GM12878 (cell line): Measurements from ENCODE around the gene DNAH1. TPM values are rescaled to one million over a fixed set of nuclear protein-coding genes. Genes with fewer than 3 reads are reported as not detected.

ENCODE experiments used
- ATAC-seq: fragments of 200-7000 bp; cut with Tn5 transposase; 3 replicates; pipeline ENCODE4 v1.9.1; 2020; ENCODE audit warnings: mild to moderate bottlenecking, moderate library complexity
- BruUV-seq: library from RNA; stranded (reverse); fragments of 400-500 nt; replicated peaks from 2 replicates; lab custom pipeline; 2021; lab: Mats Ljungman, UMichigan
- CTCF ChIA-PET: fragments of 300-600 bp; sonication (Branson Sonifier 250); formaldehyde crosslinking; extraction: SDS; loops from one replicate; lab custom pipeline; 2021; ENCODE audit warnings: inconsistent platforms; lab: Yijun Ruan, JAX
- POLR2A ChIA-PET: fragments of 350-600 bp; formaldehyde crosslinking; extraction: SDS; loops from one replicate; lab custom pipeline; 2021; ENCODE audit warnings: inconsistent platforms; lab: Charles Lee
- RAD21 ChIA-PET: fragments of 300-600 bp; sonication (Branson Sonifier 250); formaldehyde crosslinking; loops from one replicate; lab custom pipeline; 2023; ENCODE audit warnings: antibody characterized with exemption; ENCODE audit not compliant: unreplicated experiment; lab: Charles Lee
- SMC1A ChIA-PET: fragments of 300-600 bp; sonication (Branson Sonifier 250); formaldehyde crosslinking; loops from one replicate; lab custom pipeline; 2023; ENCODE audit not compliant: unreplicated experiment, uncharacterized antibody; lab: Charles Lee
- DNase-seq: peaks from one replicate; pipeline ENCODE4 v3.0.0-alpha.2; 2011; ENCODE audit warnings: low read depth, low spot score
- FAIRE-seq: peaks from 3 replicates; lab custom pipeline; 2011; peaks lifted over from hg19 to GRCh38; lab: Jason Lieb, UNC
- H2AFZ ChIP-seq: 2 replicates; pipeline ENCODE4 v1.6.0; 2011; ENCODE audit warnings: low read depth, low read length, control low read depth; ENCODE audit not compliant: control insufficient read depth
- H3K27ac ChIP-seq: 2 replicates; pipeline ENCODE4 v1.5.1; 2011; ENCODE audit warnings: control low read depth; ENCODE audit not compliant: control insufficient read depth, insufficient read depth
- H3K27me3 ChIP-seq, 2 experiments: replicated peaks in 1 of 2; 2 replicates each; pipeline versions ENCODE4 v1.6.0 to v1.6.1; 2011; ENCODE audit warnings: low read length in 1 of 2; ENCODE audit not compliant: control insufficient read depth in 2 of 2, insufficient read depth in 2 of 2
- H3K36me3 ChIP-seq, 2 experiments: 2 replicates each; pipeline ENCODE4 v1.5.1; 2011; ENCODE audit warnings: low read length in 1 of 2; ENCODE audit not compliant: control insufficient read depth in 2 of 2, insufficient read depth in 2 of 2
- H3K4me1 ChIP-seq: 2 replicates; pipeline ENCODE4 v1.6.1; 2011; ENCODE audit warnings: mild to moderate bottlenecking, low read length, moderate library complexity, mixed read lengths; ENCODE audit not compliant: control insufficient read depth, insufficient read depth
- H3K4me2 ChIP-seq: 2 replicates; pipeline ENCODE4 v1.6.0; 2011; ENCODE audit warnings: control low read depth; ENCODE audit not compliant: control insufficient read depth, insufficient read depth
- H3K4me3 ChIP-seq: fragments of 200-600 bp; sonication (generic); 2 replicates; pipeline ENCODE4 v1.5.1; 2016
- H3K79me2 ChIP-seq: 2 replicates; pipeline ENCODE4 v1.6.0; 2011; ENCODE audit warnings: low read length; ENCODE audit not compliant: control insufficient read depth, insufficient read depth
- H3K9ac ChIP-seq: 2 replicates; pipeline ENCODE4 v1.8.0; 2011; ENCODE audit warnings: low read length, control low read depth, mixed read lengths; ENCODE audit not compliant: control insufficient read depth, insufficient read depth
- H3K9me3 ChIP-seq: replicated peaks from 3 replicates; pipeline ENCODE4 v1.5.1; 2011; ENCODE audit warnings: mild to moderate bottlenecking, low read length; ENCODE audit not compliant: control insufficient read depth, insufficient read depth
- H4K20me1 ChIP-seq: 2 replicates; pipeline ENCODE4 v1.6.0; 2011; ENCODE audit not compliant: control insufficient read depth, insufficient read depth
- BCL11A ChIP-seq: IDR thresholded peaks from 2 replicates; pipeline ENCODE4 v1.6.1; 2011; ENCODE audit warnings: low read depth, low read length
- CBFB ChIP-seq: IDR thresholded peaks from 2 replicates; pipeline ENCODE4 v1.6.1; 2016; ENCODE audit warnings: antibody characterized with exemption, low read depth
- CTCF ChIP-seq, 3 experiments: IDR thresholded peaks in 2 of 3; conservative IDR thresholded peaks in 1 of 3; 2 replicates each; pipeline ENCODE4 v1.5.1; 2011; ENCODE audit warnings: low read depth in 3 of 3, low read length in 3 of 3, mild to moderate bottlenecking in 3 of 3, control low read depth in 2 of 3, moderate library complexity in 2 of 3, inconsistent platforms in 1 of 3, mixed read lengths in 1 of 3; ENCODE audit not compliant: control insufficient read depth in 2 of 3, insufficient read depth in 1 of 3; ENCODE audit errors: extremely low read depth in 1 of 3
- EZH2 ChIP-seq: IDR thresholded peaks from 2 replicates; pipeline ENCODE4 v1.6.1; 2012; ENCODE audit warnings: low read depth, mild to moderate bottlenecking, control low read depth, inconsistent platforms, low read length, borderline replicate concordance; ENCODE audit not compliant: control insufficient read depth
- IKZF2 ChIP-seq, 2 experiments: fragments of 450-650 bp; IDR thresholded peaks; 2 replicates each; pipeline ENCODE4 v1.6.1; 2017; ENCODE audit warnings: mild to moderate bottlenecking in 2 of 2, moderate library complexity in 2 of 2
- NFXL1 ChIP-seq: fragments of 450-650 bp; IDR thresholded peaks from 2 replicates; pipeline ENCODE4 v1.6.1; 2017; ENCODE audit warnings: antibody characterized with exemption, mild to moderate bottlenecking, borderline replicate concordance
- TCF3 ChIP-seq: IDR thresholded peaks from 2 replicates; pipeline ENCODE4 v1.6.1; 2012; ENCODE audit warnings: low read depth, mild to moderate bottlenecking, low read length, borderline replicate concordance; ENCODE audit not compliant: insufficient read depth
- YBX1 ChIP-seq: fragments of 450-650 bp; IDR thresholded peaks from 2 replicates; pipeline ENCODE4 v1.6.1; 2016; ENCODE audit warnings: antibody characterized with exemption
- YY1 ChIP-seq: IDR thresholded peaks from 2 replicates; pipeline ENCODE4 v1.6.1; 2011; ENCODE audit warnings: low read depth, mild to moderate bottlenecking, low read length
- ZBTB40 ChIP-seq: fragments of 450-650 bp; IDR thresholded peaks from 2 replicates; pipeline ENCODE4 v1.6.1; 2016; ENCODE audit warnings: mild to moderate bottlenecking, moderate library complexity, borderline replicate concordance
- WGBS: methylation state at CpG from one replicate; pipeline ENCODE4 v1.1.6; 2016; ENCODE audit warnings: low lambda C conversion rate; ENCODE audit not compliant: insufficient replicate concordance, insufficient coverage; ENCODE audit errors: missing lambda C conversion rate; 5-methylcytosine and 5-hydroxymethylcytosine counted together
- in situ Hi-C: fragments of 300-500 bp; cut with MboI; formaldehyde crosslinking; loops from 9 replicates; pipeline ENCODE4 v1.14.3; 2018; ENCODE audit warnings: mixed read lengths
- intact Hi-C: fragments of 100-400 bp; cut with micrococcal nuclease; formaldehyde crosslinking; loops from one replicate; pipeline ENCODE4 v1.14.2; 2022; ENCODE audit not compliant: unreplicated experiment
- polyA plus RNA-seq, 11 experiments: library from polyadenylated mRNA; depleted of rRNA in 4 of 11; unstranded in 6 of 11; stranded (reverse) in 5 of 11; fragments of >200 nt; fragmentation: Nextera tagmentation in 4 of 11; fragmentation: Illumina TruSeq in 1 of 11; extraction: Ambion mirVana in 4 of 11; extraction: Trizol in 1 of 11; gene quantifications; 1 replicate in 1 of 11; 2 replicates in 10 of 11; pipeline versions ENCODE4 v1.2.1 to v1.2.3, GENCODE V29; 2011 to 2016; ENCODE audit warnings: inconsistent platforms in 2 of 11, missing spikeins in 2 of 11, low read depth in 1 of 11
- total RNA-seq, 4 experiments: library from RNA; depleted of rRNA in 3 of 4; stranded (reverse); fragments of >200 nt in 3 of 4; fragmentation: Illumina TruSeq in 1 of 4; extraction: Trizol in 1 of 4; gene quantifications; 2 replicates each; pipeline versions ENCODE4 v1.2.1 to v1.2.3, GENCODE V29; 2013 to 2021
- TF ChIP-seq, protein P1 (sequence below): fragments of 450-650 bp; formaldehyde crosslinking; IDR thresholded peaks from 2 replicates; pipeline ENCODE4 v1.4.0; 2020; ENCODE audit warnings: mild to moderate bottlenecking, moderate library complexity
- TF ChIP-seq, protein P2 (sequence below): fragments of 450-650 bp; IDR thresholded peaks from 2 replicates; pipeline ENCODE4 v1.6.1; 2016; ENCODE audit warnings: mild to moderate bottlenecking

The DNAH1 gene
- total and polyA plus RNA-seq, 10 of the 15 experiments (the other 5 are each of a cell fraction or from before 2014, with no cell fraction given), result 0.31 to 5.8 (median 2.7) TPM

- TF ChIP-seq CTCF (IDR thresholded peaks at IDR 0.05 in 2 of 3, conservative IDR thresholded peaks at IDR 0.05 in 1 of 3; ENCODE audit: control insufficient read depth in 2 of 3, extremely low read depth in 1 of 3, insufficient read depth in 1 of 3, low read depth in 3 of 3, low read length in 3 of 3), result peak in 1 of 3 experiments; percentile 22; a peak in 1 of 6 replicates
- no peak for TF ChIP-seq YY1
- TF ChIP-seq BCL11A, result no peak
- no peak for TF ChIP-seq TCF3
- TF ChIP-seq CBFB, result no peak
- no peak for TF ChIP-seq IKZF2 (IDR thresholded peaks at IDR 0.05)
- no peak for TF ChIP-seq EZH2
Observed at GRCh38 chr3:52374173-52374572, 58.1 kb downstream of the DNAH1 start (continued).

DNA sequence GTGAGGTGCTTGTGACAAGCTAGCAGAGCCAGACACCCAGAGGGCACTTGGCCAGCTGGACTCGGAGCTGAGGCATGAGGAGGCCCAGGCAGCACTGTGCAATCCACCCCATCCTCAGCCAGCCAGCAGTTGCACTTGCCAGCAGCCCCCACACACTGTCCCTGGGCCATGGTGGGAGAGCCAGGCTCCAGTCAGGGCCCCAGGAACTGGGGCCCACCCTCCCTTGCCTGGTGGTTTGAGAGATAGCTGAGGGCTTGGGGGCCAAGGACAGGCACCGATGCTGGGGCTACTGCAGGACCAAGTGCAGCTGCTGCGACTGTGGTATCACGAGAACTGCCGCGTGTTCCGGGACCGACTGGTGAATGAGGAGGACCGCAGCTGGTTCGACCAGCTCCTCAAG is 63.5 kb downstream of the DNAH1 start:
- Histone ChIP-seq H3K79me2 (no peaks in the 10 kb centered on the region), H3K36me3 (no peaks in the 10 kb centered on the region), H2AFZ (no peak overlapping the region), H3K4me2 (no peak overlapping the region), H3K27me3 (no peaks in the 10 kb centered on the region; a peak in 1 of 4 replicates), H3K9ac (no peak overlapping the region), H3K4me3 (no peak overlapping the region), H3K4me1 (no peaks in the 10 kb centered on the region; the same call in 1 of the 2 replicates), H4K20me1 (no peaks in the 10 kb centered on the region), H3K27ac (no peak overlapping the region), H3K9me3 (no peaks in the 10 kb centered on the region)
- intact Hi-C loops (no loop called here), in situ Hi-C loops (no loop called here)
- ATAC-seq (no peak), FAIRE-seq (no peak), DNase-seq (no peak)
- ChIA-PET CTCF (interaction anchor here (1.5 kb wide), 1 partner anchor 32 kb away, joined by 3 read pairs; no protein-coding TSS in a partner anchor), POLR2A (interaction anchor here (0.6 kb wide), 1 partner anchor 34 kb away, joined by 3 read pairs; no protein-coding TSS in a partner anchor), SMC1A (no interaction called here), RAD21 (interaction anchor here (1.5 kb wide), 1 partner anchor 149 kb away, joined by 3 read pairs; no protein-coding TSS in a partner anchor)
- 68% methylated on average over 10 of the region's 10 CpGs for WGBS
- BruUV-seq, result no TSS peak
- TF ChIP-seq, protein P1, sequence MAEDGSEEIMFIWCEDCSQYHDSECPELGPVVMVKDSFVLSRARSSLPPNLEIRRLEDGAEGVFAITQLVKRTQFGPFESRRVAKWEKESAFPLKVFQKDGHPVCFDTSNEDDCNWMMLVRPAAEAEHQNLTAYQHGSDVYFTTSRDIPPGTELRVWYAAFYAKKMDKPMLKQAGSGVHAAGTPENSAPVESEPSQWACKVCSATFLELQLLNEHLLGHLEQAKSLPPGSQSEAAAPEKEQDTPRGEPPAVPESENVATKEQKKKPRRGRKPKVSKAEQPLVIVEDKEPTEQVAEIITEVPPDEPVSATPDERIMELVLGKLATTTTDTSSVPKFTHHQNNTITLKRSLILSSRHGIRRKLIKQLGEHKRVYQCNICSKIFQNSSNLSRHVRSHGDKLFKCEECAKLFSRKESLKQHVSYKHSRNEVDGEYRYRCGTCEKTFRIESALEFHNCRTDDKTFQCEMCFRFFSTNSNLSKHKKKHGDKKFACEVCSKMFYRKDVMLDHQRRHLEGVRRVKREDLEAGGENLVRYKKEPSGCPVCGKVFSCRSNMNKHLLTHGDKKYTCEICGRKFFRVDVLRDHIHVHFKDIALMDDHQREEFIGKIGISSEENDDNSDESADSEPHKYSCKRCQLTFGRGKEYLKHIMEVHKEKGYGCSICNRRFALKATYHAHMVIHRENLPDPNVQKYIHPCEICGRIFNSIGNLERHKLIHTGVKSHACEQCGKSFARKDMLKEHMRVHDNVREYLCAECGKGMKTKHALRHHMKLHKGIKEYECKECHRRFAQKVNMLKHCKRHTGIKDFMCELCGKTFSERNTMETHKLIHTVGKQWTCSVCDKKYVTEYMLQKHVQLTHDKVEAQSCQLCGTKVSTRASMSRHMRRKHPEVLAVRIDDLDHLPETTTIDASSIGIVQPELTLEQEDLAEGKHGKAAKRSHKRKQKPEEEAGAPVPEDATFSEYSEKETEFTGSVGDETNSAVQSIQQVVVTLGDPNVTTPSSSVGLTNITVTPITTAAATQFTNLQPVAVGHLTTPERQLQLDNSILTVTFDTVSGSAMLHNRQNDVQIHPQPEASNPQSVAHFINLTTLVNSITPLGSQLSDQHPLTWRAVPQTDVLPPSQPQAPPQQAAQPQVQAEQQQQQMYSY (CRISPR knock-in tag), result no peak
- TF ChIP-seq ZBTB40 (no peak), YBX1 (no peak), NFXL1 (no peak)
- TF ChIP-seq, protein P2, sequence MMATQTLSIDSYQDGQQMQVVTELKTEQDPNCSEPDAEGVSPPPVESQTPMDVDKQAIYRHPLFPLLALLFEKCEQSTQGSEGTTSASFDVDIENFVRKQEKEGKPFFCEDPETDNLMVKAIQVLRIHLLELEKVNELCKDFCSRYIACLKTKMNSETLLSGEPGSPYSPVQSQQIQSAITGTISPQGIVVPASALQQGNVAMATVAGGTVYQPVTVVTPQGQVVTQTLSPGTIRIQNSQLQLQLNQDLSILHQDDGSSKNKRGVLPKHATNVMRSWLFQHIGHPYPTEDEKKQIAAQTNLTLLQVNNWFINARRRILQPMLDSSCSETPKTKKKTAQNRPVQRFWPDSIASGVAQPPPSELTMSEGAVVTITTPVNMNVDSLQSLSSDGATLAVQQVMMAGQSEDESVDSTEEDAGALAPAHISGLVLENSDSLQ, result no peak
